ENCODE data around the gene DBNL.

DNA sequence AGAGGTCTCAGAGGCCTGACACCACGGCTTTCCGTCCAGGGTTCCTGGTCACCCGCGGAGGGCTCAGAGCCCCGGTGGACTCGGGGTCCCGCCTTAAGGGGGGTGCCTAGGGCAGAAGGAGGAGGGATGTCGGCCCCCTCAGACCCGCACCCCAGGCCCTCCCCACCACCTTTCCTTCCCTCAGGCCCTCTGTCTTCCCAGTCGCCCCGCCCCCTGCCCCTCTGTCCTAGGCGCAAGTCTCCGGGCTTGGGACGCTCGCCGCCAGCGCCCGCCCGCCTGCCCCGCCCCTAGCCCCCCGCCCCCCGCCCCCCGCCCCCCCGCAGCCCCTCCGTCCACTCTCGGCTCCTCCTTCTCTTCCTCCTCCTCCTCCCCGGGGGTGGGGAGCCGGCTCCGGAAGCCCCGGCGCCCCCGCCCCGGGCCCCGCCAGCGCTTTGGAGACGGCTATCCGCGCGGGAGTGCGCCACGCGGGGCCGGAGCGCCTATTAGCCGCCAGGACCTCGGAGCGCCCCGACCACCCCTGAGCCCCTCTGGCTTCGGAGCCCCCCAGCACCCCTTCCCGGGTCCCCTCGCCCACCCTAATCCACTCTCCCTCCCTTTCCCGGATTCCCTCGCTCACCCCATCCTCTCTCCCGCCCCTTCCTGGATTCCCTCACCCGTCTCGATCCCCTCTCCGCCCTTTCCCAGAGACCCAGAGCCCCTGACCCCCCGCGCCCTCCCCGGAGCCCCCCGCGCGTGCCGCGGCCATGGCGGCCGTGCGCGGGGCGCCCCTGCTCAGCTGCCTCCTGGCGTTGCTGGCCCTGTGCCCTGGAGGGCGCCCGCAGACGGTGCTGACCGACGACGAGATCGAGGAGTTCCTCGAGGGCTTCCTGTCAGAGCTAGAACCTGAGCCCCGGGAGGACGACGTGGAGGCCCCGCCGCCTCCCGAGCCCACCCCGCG, 59.7 kb downstream of the DBNL start, which contains the start of gene AEBP1:
- TF ChIP-seq, protein P1, sequence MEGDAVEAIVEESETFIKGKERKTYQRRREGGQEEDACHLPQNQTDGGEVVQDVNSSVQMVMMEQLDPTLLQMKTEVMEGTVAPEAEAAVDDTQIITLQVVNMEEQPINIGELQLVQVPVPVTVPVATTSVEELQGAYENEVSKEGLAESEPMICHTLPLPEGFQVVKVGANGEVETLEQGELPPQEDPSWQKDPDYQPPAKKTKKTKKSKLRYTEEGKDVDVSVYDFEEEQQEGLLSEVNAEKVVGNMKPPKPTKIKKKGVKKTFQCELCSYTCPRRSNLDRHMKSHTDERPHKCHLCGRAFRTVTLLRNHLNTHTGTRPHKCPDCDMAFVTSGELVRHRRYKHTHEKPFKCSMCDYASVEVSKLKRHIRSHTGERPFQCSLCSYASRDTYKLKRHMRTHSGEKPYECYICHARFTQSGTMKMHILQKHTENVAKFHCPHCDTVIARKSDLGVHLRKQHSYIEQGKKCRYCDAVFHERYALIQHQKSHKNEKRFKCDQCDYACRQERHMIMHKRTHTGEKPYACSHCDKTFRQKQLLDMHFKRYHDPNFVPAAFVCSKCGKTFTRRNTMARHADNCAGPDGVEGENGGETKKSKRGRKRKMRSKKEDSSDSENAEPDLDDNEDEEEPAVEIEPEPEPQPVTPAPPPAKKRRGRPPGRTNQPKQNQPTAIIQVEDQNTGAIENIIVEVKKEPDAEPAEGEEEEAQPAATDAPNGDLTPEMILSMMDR (IDR thresholded peaks at IDR 0.05): no peak
- TF ChIP-seq POLR2AphosphoS5 (IDR thresholded peaks at IDR 0.05; ENCODE audit: low read depth, low read length) (no peak), SIN3A (IDR thresholded peaks at IDR 0.05; ENCODE audit: borderline replicate concordance, insufficient read depth, low read depth, low read length) (no peak)
- TF ChIP-seq, protein P2, sequence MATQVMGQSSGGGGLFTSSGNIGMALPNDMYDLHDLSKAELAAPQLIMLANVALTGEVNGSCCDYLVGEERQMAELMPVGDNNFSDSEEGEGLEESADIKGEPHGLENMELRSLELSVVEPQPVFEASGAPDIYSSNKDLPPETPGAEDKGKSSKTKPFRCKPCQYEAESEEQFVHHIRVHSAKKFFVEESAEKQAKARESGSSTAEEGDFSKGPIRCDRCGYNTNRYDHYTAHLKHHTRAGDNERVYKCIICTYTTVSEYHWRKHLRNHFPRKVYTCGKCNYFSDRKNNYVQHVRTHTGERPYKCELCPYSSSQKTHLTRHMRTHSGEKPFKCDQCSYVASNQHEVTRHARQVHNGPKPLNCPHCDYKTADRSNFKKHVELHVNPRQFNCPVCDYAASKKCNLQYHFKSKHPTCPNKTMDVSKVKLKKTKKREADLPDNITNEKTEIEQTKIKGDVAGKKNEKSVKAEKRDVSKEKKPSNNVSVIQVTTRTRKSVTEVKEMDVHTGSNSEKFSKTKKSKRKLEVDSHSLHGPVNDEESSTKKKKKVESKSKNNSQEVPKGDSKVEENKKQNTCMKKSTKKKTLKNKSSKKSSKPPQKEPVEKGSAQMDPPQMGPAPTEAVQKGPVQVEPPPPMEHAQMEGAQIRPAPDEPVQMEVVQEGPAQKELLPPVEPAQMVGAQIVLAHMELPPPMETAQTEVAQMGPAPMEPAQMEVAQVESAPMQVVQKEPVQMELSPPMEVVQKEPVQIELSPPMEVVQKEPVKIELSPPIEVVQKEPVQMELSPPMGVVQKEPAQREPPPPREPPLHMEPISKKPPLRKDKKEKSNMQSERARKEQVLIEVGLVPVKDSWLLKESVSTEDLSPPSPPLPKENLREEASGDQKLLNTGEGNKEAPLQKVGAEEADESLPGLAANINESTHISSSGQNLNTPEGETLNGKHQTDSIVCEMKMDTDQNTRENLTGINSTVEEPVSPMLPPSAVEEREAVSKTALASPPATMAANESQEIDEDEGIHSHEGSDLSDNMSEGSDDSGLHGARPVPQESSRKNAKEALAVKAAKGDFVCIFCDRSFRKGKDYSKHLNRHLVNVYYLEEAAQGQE (IDR thresholded peaks at IDR 0.05; ENCODE audit: insufficient read depth in 1 of 2, low read depth in 2 of 2, low read length in 1 of 2): no peak
